ENCODE data around the gene PEX5L.
"Not testable (repeated sequence)": the region's sequence is repeated elsewhere in the genome, so short reads cannot be mapped to it uniquely, and the experiment has no call there.

The PEX5L gene, protein sequence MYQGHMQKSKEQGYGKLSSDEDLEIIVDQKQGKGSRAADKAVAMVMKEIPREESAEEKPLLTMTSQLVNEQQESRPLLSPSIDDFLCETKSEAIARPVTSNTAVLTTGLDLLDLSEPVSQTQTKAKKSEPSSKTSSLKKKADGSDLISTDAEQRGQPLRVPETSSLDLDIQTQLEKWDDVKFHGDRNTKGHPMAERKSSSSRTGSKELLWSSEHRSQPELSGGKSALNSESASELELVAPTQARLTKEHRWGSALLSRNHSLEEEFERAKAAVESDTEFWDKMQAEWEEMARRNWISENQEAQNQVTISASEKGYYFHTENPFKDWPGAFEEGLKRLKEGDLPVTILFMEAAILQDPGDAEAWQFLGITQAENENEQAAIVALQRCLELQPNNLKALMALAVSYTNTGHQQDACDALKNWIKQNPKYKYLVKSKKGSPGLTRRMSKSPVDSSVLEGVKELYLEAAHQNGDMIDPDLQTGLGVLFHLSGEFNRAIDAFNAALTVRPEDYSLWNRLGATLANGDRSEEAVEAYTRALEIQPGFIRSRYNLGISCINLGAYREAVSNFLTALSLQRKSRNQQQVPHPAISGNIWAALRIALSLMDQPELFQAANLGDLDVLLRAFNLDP

DNA sequence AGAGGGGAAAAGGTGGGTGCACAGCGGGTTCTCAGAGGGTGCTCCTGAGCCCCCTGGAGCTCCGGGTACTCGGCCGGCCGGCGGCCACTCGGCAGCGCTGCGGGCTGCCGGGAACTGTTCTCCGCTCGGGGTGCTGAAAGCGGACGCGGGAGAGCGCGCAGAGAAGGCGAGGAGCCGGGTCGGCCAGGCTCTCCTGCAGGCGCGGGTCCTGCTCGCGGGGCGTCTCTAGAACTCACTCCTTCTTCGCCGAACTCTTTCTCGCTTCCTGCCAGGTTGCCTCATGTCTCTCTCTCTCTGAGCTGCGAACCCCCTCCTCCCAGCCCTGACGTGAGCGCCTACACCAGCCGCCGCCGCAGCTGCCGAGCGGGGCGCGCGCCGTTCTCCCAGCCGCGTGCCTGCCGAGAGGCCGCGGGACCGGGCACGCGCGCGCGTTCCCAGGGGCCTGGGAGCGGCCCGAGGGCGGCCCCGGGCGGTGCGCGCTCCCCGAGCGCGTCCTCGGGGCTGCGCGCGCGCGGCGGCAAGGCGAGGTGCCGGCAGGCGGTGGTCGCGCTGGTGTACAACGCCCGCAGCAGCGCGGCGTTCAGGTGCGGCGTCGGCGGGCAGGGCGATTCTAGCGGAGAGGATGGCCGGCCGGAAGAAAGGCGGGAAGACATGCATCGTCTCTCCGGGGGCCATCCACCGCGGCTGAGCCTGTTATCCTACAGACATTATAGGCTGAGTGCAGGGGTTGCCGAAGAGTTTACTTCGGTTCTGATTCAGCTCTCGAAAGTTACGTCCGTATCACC, at the start of gene PEX5L:
TSS of gene PEX5L (minus strand) at position 267 of the 785 bp plus-strand sequence. CDS start 338 bp downstream, outside the sequence.
- peak; percentile 98 for DNase-seq

DNA sequence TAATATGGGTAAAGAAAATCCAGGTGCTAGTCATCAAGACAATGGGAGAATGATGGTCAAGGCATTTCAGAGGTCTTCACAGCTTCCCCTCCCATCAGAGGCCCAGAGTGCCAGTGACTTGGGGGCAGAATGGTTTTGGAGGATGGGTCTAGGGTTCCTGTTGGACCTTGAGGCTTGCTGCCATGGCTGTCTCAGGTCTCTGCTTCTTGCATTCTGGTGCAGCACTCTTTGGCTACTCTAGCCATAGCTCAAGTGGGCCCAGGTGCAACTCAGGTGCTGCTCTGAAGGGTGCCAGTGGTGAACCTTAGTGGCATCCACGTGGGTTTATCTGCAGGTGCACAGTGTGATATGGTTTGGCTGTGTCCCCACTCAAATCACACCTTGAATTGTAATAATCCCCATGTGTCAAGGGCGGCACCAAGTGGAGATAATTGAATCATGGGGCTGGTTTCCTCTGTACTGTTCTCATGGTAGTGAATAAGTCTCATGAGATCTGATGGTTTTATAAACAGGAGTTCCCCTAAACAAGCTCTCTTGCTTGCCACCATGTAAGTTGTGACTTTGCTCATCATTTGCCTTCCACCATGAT, 48.5 kb upstream of the PEX5L start:
- DNase-seq, result peak; percentile 38

DNA sequence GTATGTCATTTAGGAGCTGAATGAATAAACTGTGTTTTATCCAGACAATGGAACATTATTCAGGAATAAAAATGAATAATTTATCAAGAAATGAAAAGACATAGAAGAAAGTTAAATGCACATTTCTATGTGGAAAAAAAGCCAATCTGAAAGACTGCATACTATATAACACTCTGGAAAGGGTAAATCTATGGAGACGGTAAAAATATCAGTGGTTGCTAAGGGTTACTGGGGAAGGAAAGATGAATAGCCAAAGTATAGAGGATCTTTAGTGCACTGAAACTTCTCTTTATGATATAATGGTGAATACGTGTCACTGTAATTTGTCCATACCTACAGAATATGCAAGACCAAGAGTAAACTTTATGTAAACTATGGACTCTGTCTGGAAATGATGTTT, 46.0 kb upstream of the PEX5L start:
- DNase-seq, result no peak

DNA sequence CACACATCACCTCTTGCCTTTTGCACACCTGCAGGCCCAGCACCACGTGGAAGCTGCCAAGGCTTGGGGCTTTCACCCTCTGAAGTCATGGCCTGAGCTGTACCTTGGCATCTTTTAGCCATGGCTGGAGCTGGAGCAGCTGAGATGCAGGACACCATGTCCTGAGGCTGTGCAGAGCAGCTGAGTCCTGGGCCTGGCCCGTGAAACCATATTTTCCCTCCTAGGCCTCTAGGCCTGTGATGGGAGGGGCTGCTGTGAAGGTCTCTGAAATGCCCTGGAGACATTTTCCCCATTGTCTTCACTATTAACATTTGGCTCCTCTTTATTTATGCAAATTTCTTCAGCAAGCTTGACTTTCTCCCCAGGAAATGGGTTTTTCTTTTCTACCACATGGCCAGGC, 41.9 kb upstream of the PEX5L start:
- DNase-seq, result no peak

DNA sequence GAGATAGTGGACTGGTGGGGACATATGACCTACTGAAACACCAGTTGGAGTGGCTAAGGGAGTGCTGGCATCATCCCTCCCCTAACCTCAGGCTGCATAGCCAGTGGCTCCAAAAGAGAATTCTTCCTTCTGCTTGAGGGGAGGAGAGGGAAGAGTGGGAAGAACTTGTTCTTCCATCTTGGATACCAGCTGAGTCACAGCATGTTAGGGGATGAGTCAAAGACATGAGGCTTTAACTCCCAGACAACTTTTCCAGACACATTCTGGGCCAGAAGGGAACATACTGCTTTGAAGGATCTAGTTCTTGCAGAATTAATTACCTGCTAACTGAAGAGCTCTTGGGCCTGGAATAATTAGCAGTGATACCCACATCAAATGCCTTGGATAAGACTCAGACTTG, 36.8 kb upstream of the PEX5L start:
- DNase-seq, result no peak

DNA sequence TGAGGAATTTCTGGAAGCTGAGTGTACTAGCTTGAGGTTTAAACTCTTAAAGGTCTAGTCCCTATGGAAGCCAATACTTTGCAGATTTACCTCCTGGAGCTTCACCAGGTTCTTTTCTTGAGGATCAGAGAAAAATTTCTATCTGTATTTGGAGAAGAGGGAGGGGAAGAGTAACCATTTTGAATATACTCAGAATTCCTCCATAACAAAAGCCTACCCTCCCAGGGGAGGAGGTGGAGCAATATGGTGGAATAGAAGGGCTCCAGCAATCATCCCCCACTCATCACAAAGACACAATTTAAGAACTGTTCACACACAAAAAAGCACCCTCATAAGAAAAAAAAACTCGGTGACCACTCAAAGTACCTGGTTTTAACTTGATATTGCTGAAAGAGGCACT, 36.0 kb upstream of the PEX5L start:
- DNase-seq, result no peak

DNA sequence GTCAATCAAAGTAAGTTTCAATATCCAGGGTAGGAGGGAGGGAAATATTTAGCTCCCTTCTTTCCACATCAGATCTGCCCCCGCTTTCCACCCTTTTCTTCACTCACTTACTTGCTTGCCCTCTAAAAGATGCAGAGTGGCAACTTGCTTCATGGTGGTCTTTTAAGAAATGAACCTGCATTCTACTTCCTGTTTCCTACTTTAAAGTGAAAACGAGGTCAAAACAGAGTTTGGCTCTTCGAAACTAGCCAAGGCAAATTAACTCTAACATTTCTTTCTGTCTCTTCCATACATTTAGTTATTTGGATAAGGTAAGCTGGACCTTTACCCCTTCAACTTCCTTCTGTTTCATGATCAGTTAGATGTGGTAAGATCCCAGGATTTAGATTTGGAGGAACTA, 34.2 kb upstream of the PEX5L start:
- DNase-seq, result no peak

DNA sequence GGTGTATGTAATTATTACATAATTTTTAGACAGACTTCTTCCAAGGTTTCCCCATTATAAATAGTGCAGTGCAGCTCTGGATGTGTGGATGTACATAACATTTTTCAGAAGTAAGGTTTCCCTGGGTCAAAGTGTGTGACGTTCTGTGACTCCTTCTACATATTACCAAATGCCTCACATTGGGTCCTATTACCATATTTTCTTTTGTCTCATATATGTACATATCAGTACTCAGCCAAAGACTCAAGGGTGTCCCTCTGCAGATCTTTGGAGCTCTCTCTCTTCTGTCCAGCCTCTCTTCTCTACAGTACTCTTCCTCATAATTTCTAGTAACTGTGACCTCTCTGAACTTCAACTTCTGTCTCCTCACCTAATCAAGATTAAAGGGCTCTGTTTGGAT, 31.3 kb upstream of the PEX5L start:
- DNase-seq, result no peak

DNA sequence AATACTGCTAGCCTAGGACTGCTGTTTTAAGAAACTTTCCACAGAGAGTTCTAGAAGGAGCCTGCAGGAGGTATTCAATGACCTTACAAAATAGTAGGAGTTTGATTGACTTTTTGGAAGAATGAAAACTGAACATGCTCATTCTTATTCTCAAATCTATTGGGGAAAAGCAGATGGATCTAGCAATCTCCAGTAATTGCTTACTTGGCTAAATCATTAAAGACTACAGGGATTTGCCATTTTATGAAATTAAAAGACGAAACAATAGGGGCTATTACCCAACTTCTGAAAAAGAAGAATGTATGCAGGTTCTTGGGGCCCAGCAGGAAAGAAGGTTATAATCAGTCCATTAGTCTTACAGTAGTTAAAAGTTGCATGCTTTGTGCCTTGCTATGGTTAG, 29.9 kb upstream of the PEX5L start:
- no peak for DNase-seq

DNA sequence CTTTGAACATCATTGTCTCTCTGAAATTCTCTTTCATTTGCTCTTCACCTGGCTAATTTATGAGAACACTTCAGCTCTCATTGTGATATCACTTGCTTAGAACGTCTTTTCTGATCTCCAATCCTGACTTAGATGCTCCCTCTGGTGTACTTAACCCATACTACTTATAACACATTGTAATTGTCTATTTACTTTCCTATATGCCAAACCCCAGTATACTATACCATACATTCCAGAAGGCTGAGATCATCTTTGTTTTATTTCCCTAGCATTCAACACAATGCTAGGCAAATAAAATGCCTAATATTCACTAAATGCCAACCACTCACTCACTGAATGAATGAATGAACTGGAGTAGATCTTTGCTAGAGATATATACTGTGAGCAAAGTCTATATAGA, 27.0 kb upstream of the PEX5L start:
- DNase-seq, result no peak

DNA sequence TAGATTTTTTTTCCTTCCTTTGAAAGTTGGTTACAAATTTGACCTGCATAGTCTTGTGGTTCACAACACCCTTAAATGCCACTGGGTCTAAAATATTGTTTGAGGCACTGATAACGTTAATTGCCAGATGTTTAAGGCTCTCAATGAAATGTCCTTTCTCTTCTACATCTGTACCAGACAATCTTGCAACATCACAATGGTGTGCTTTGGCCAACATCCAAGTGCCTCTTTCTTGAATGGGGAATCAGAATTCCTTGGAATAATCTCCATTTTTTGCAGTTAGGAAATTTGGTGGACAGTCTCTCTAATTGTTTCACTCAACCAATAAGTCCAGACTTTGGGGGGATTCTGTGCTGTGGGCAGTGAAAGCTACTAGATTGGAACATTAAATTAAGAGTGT, 26.0 kb upstream of the PEX5L start:
- no peak for DNase-seq

DNA sequence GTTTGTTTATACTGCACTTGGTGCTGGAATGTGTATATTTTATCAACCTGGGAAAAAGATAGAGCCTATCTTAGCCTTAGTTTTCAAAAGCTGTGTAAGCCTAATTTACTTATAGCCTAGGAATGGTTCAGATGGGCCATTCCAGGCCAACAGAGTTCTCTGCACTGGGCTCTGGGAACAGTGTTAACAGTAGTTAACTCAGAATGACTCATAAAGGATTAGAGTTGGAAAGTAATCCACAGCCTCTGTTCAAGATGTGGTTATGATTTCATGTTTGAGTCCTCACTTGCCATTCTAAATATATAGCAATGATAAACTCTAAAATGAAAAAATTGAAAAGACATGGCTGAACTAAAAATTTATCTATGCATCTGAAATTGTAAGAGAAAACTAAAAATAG, 22.6 kb upstream of the PEX5L start:
- peak; percentile 61 for DNase-seq

DNA sequence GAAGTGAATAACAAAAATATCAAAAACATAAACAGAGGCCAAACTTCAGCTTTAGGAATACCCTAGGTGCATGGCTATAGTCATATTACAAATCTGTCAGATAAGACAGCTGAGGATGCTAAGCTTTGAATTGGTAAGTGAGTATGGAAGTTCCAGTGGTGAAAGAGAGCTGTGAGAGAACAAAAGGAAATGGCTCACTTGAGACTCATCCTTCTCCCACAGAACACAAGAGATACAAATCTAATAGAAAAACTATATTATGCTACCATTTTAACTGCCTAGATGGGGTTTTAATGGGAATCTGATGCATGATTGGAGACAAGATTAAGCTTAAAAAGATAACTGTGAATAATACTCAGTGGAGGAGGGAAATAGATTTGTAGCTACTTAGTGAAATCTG, 21.5 kb upstream of the PEX5L start:
- DNase-seq, result no peak

DNA sequence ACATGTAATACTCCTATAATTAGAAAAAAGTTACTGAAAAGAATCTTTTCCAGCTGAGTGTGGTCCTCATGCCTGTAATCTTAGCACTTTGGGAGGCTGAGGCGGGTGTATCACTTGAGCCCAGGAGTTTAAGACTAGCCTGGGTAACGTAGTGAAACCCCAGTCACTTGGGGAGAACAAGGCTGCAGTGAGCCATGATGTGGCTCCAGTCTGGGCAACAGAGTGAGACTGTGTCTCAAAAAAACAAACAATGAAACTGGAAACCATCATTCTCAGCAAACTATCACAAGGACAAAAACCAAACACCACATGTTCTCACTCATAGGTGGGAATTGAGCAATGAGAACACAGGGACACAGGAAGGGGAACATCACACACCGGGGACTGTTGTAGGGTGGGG, 18.9 kb upstream of the PEX5L start:
- not testable (repeated sequence) for DNase-seq

DNA sequence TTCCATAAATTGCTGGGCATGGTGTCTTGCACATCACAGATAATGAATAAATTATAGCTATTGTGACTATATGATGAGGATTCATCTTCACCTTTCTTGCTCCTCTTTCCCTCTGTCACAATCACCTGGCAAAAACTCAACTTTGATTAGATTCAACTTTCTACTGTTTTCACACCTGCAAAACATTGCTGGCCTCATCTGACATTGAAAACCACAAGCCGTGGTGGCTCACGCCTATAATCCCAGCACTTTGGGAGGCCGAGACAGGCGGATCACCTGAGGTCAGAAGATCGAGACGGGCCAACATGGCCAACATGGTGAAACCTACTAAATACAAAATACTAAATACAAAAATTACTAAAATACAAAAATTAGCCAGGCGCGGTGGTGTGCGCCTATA, 12.7 kb upstream of the PEX5L start:
- no peak for DNase-seq

DNA sequence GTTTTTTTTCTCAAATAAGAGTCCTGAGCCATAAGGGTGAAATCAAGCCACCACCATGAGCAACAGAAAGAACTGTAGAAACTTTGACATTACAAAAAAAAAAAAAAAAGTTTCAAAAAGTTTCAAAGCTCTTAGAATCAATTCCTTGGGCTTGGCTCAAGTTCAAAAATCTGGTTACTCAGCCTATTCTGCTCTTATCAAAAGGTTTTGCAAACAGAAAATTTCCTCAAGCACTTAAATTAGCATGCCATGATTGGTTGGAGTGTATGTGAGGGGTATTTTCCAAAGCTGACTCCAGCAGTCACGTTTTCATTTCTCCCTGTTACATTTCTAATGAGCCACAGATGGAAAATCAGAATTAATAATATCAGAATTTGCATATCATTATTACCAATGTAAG, 12.1 kb upstream of the PEX5L start:
- DNase-seq, result no peak

DNA sequence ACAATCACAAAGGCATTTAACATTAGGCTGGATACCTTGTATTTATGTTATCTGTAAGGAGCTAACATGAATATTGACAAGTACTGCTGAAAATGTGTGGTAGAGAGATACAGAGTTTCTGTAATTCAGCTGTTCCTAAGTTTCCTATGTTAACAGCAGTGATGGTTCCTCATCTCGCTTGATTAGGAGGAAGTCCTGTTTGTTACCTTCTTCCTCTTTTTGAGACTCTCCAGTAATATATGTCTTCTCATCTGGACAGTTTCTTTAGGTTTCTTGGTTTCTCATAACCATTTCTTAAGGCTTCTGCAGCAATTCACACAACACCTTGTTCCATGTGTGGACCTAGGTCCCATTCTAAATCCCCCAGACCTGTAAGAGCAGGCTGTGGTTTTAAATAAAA, 11.4 kb upstream of the PEX5L start:
- no peak for DNase-seq

DNA sequence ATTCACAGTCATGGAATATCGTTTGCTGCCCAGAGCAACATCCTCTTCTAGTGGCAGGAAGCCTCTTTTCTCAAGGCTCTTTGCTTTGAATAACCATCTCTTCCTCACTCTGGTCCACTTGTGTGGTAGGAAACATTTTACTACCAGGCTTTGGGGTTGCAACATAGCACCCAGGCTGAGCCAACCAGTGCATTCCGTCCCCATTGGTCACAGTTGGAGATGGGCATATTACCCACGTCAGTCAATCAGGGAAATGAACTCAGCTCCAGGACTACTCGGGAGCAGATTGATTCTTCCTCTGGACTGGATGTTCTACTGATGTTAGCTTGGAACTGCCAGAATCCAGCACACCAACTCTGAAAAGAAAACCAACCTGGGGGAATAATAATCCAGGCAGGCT, 4.2 kb upstream of the PEX5L start:
- DNase-seq, result no peak

DNA sequence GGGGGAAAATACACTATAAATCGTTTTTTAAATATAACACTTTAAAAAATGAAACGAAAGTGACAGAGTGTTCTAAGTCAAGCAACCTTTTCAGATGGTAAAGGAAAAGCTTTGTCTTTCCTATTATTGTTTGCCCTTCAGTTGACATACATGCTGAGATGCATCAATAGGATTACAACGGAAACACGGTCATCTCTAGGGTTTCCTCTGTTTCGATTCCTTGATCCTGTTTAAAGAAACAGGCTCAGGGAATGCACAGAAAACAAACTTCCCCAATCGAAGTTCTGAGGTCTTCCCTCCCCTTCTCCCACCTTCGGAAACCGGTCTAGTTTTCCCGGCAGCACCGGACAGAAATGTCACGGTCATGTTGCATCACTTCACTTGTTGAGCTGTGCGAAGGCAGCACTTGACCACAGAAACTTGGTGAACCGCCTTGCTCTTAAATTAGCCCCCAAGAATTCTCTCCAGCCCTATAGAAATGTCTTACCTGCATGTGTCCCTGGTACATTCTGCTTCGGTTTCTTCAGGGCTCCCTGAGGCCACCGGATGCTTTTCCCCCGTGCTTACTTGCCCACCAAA, 556 bp downstream of the PEX5L start:
- peak; percentile 85 for DNase-seq

DNA sequence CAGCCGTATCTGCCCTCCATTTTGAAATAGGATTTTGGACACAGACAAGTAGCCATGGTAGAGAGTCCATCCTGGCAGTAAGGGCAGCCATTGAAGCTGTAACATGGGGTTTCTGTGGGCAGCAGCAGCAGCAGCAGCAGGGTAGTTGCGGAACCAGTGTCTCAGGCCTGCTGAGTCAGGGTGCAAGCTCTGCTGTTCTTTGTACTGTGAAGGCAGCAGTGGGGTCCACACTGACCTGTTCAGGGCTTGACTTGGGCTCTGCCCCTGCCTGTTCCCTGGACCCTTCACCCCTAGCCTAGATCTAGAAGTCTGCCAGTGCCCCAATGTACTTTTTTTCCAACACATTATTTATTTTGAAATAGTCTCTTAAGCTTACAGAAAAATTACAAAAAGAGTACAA, 9.7 kb downstream of the PEX5L start:
- no peak for DNase-seq

DNA sequence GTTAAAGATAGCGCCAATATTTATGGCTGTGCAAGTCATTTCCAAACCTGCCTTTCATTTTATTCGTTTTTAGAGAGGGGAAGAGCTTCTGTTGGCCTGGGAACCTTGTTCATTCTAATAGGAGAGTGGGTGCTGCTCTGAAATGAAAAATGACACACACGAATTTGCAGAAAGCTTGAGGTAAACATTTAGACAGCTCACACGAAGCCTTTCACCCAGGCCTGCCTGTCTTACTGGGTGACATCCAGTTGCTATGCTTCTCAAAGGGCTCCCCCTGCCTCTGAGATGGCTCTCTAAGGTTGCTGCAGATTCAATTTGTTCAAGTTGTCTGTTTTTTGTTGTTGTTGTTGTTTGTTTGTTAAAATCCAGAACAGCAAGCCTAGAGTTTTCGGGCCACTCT, 18.2 kb downstream of the PEX5L start:
- peak; percentile 43 for DNase-seq

DNA sequence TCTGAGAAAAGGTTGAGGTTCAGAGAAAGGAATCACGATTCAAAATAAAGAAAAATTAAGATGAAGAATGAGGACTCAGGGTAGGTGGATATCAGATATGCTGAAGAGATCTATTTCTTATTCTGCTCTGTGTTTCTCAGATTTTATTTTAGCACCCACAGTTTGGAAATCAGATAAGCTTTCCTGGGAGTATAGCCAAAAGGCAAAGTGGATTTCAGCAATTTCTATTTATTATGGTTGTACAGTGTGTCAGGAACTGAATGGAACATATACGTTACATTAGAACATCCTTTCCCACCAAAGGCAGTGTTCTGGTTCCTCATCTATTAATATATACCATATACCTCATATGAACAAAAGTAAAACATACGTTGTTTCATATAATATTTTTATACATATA, 18.9 kb downstream of the PEX5L start:
- no peak for DNase-seq

DNA sequence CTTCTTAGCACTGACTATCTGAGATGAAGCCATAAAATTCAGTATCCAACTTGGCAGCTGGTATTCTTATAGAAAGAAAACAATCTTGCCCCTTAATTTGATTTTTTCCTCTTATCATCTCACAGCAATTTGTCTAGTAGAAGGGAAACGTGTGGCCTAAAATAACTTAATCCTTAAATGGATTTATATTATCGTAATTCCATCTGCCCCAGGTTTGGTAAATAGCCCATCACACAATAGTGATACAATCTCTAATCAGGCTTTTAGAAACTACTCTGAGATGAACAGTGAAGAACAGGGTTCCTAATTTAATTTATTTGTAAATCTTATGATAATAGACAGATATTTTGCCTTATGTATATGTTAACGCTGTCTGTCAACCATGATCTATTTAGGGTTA, 24.8 kb downstream of the PEX5L start:
- DNase-seq, result peak; percentile 99
